ENCODE data around the gene ARID1B.

DNA sequence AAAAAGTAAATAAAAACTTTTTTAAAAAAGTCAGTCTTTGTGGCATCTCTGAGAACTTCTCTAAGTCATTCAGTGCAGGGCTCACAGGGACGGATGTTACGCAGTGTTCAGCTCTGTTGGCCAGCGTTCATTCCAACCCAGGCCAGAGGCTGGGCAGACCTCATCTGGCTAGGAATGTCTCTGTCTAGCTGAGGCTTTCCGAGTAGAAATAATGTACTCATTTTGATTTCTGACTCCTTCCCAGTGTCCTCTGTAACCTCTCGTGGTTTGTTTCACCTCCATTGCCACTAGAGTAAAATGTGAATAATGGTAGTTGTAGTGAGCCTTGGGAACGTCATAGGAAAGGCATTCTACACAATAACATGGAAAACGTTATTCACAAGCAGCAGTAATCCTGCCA lies 411.0 kb downstream of the ARID1B start:
- TF ChIP-seq, protein P1, sequence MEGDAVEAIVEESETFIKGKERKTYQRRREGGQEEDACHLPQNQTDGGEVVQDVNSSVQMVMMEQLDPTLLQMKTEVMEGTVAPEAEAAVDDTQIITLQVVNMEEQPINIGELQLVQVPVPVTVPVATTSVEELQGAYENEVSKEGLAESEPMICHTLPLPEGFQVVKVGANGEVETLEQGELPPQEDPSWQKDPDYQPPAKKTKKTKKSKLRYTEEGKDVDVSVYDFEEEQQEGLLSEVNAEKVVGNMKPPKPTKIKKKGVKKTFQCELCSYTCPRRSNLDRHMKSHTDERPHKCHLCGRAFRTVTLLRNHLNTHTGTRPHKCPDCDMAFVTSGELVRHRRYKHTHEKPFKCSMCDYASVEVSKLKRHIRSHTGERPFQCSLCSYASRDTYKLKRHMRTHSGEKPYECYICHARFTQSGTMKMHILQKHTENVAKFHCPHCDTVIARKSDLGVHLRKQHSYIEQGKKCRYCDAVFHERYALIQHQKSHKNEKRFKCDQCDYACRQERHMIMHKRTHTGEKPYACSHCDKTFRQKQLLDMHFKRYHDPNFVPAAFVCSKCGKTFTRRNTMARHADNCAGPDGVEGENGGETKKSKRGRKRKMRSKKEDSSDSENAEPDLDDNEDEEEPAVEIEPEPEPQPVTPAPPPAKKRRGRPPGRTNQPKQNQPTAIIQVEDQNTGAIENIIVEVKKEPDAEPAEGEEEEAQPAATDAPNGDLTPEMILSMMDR (IDR thresholded peaks at IDR 0.05; ENCODE audit: borderline replicate concordance, extremely low read depth, low read length, poor library complexity, severe bottlenecking) = no peak
- TF ChIP-seq EZH2 (IDR thresholded peaks at IDR 0.05; ENCODE audit: borderline replicate concordance, low read depth, low read length, severe bottlenecking) = no peak

Measured in DND-41 (cell line).